Erythroblast (primary cell): ENCODE results near the gene SNCB.

Experiments
- GATA1 ChIP-seq: IDR thresholded peaks from 2 replicates; pipeline ENCODE4 v1.6.1; 2011; ENCODE audit warnings: low read depth, mild to moderate bottlenecking, control low read depth, low read length, moderate library complexity
- POLR2A ChIP-seq: IDR thresholded peaks from 2 replicates; pipeline ENCODE4 v1.6.1; 2011; ENCODE audit warnings: mild to moderate bottlenecking, low read length

GRCh38 chr5:176671399-176671798 lies 41.1 kb upstream of the SNCB start:
- TF ChIP-seq POLR2A (no peak), GATA1 (no peak)
